Astrocyte of the hippocampus (primary cell): ENCODE results near the gene DNAAF2.
"Not testable (repeated sequence)": the region's sequence is repeated elsewhere in the genome, so short reads cannot be mapped to it uniquely, and the experiment has no call there.

Experiments
- DNase-seq: peaks from one replicate; pipeline ENCODE4 v3.0.0; 2011; ENCODE audit warnings: low read depth, low spot score

The DNAAF2 gene

GRCh38 chr14:49621114-49621881 is 13.7 kb downstream of the DNAAF2 start:
- peak; percentile 84 for DNase-seq

GRCh38 chr14:49620182-49621113 is 14.6 kb downstream of the DNAAF2 start, which contains the start of the genes MGAT2 and RPL36AL:
Gene MGAT2 (plus strand): TSS chr14:49620799. CDS start chr14:49621269, 470 bp downstream.
Gene RPL36AL (minus strand): TSS chr14:49620626. CDS start chr14:49619104, 1,522 bp downstream.
- DNase-seq, result peak; percentile 99

- no peak for DNase-seq
Measured at GRCh38 chr14:49619730-49620129, 15.3 kb downstream of the DNAAF2 start.

- not testable (repeated sequence) for DNase-seq
Measured at GRCh38 chr14:49619273-49619672, 15.8 kb downstream of the DNAAF2 start.

GRCh38 chr14:49617852-49618519 is 17.1 kb downstream of the DNAAF2 start:
- DNase-seq, result no peak

- no peak for DNase-seq
Measured at GRCh38 chr14:49615776-49616175, 19.3 kb downstream of the DNAAF2 start.

- no peak for DNase-seq
Measured at GRCh38 chr14:49614196-49614595, 20.8 kb downstream of the DNAAF2 start.

- DNase-seq, result no peak
Measured at GRCh38 chr14:49612671-49613070, 22.4 kb downstream of the DNAAF2 start.

- no peak for DNase-seq
Measured at GRCh38 chr14:49612251-49612650, 22.8 kb downstream of the DNAAF2 start.

GRCh38 chr14:49607583-49607982 is 27.5 kb downstream of the DNAAF2 start:
- no peak for DNase-seq

GRCh38 chr14:49598485-49599300 is 36.4 kb downstream of the DNAAF2 start, which contains the start of gene LRR1:
Gene LRR1 (plus strand): TSS chr14:49598940. CDS start chr14:49599021, 81 bp downstream.
- DNase-seq, result peak; percentile 93

- DNase-seq, result no peak
Measured at GRCh38 chr14:49598189-49598484, 36.9 kb downstream of the DNAAF2 start.

- peak; percentile 67 for DNase-seq
Measured at GRCh38 chr14:49594347-49595091, 40.5 kb downstream of the DNAAF2 start.

- peak; percentile 7 for DNase-seq
Measured at GRCh38 chr14:49593016-49593415, 42.0 kb downstream of the DNAAF2 start.

- no peak for DNase-seq
Measured at GRCh38 chr14:49589387-49589786, 45.7 kb downstream of the DNAAF2 start.

GRCh38 chr14:49586673-49587460 is 48.2 kb downstream of the DNAAF2 start:
- DNase-seq, result peak; percentile 83

- DNase-seq, result peak; percentile 100
Measured at GRCh38 chr14:49585803-49586672, 49.0 kb downstream of the DNAAF2 start, which contains the start of gene RPS29. Gene RPS29 (minus strand): TSS chr14:49586380. CDS start chr14:49586346, 34 bp downstream.

- DNase-seq, result peak; percentile 22
Measured at GRCh38 chr14:49584981-49585640, 49.9 kb downstream of the DNAAF2 start.
